ENCODE measurements around the gene PGAP1.

PGAP1 gene

GRCh38 chr2:196884368-196884767 is 42.1 kb downstream of the PGAP1 start:
- DNase-seq, result no peak

- DNase-seq, result no peak
Measured at GRCh38 chr2:196876364-196876763, 50.1 kb downstream of the PGAP1 start.

GRCh38 chr2:196875414-196875813 is 51.1 kb downstream of the PGAP1 start:
- DNase-seq, result no peak

- no peak for DNase-seq
Measured at GRCh38 chr2:196873511-196873910, 53.0 kb downstream of the PGAP1 start.

GRCh38 chr2:196854629-196855028 is 71.9 kb downstream of the PGAP1 start:
- no peak for DNase-seq

- DNase-seq, result no peak
Measured at GRCh38 chr2:196853301-196854087, 73.0 kb downstream of the PGAP1 start.

GRCh38 chr2:196851088-196851487 is 75.4 kb downstream of the PGAP1 start:
- DNase-seq, result no peak

- DNase-seq, result peak; percentile 17
Measured at GRCh38 chr2:196849895-196850294, 76.6 kb downstream of the PGAP1 start.

- no peak for DNase-seq
Measured at GRCh38 chr2:196846295-196846694, 80.2 kb downstream of the PGAP1 start.

GRCh38 chr2:196845371-196845770 is 81.1 kb downstream of the PGAP1 start:
- DNase-seq, result no peak

- no peak for DNase-seq
Measured at GRCh38 chr2:196840171-196840570, 86.3 kb downstream of the PGAP1 start.

- DNase-seq, result no peak
Measured at GRCh38 chr2:196839574-196839973, 86.9 kb downstream of the PGAP1 start.

- no peak for DNase-seq
Measured at GRCh38 chr2:196836440-196836839, 90.1 kb downstream of the PGAP1 start.

- no peak for DNase-seq
Measured at GRCh38 chr2:196830701-196831100, 95.8 kb downstream of the PGAP1 start.

- DNase-seq, result no peak
Measured at GRCh38 chr2:196827356-196827755, 99.2 kb downstream of the PGAP1 start.

GRCh38 chr2:196823750-196824522 is 102.6 kb downstream of the PGAP1 start:
- no peak for DNase-seq

GRCh38 chr2:196821195-196821594 is 105.3 kb downstream of the PGAP1 start:
- DNase-seq, result no peak

- no peak for DNase-seq
Measured at GRCh38 chr2:196809260-196809659, 117.2 kb downstream of the PGAP1 start, which contains the start of gene C2orf66. Gene C2orf66 (minus strand): TSS chr2:196809355. CDS start chr2:196809336, 19 bp downstream.

GRCh38 chr2:196808083-196808665 is 118.3 kb downstream of the PGAP1 start:
- DNase-seq, result peak; percentile 69

- no peak for DNase-seq
Measured at GRCh38 chr2:196804381-196804780, 122.1 kb downstream of the PGAP1 start.

- no peak for DNase-seq
Measured at GRCh38 chr2:196802401-196802800, 124.1 kb downstream of the PGAP1 start.

GRCh38 chr2:196801674-196802261 is 124.7 kb downstream of the PGAP1 start:
- DNase-seq, result no peak

- no peak for DNase-seq
Measured at GRCh38 chr2:196798980-196799379, 127.5 kb downstream of the PGAP1 start.

All from NCI-H1694 (cell line).